ENCODE results near the gene COX19. TPM values are rescaled to one million over a fixed set of nuclear protein-coding genes. Genes with fewer than 3 reads are reported as not detected.

Gene COX19
- polyA plus RNA-seq, 3 donors, result 7.4 to 15.0 (median 7.6) TPM

DNA sequence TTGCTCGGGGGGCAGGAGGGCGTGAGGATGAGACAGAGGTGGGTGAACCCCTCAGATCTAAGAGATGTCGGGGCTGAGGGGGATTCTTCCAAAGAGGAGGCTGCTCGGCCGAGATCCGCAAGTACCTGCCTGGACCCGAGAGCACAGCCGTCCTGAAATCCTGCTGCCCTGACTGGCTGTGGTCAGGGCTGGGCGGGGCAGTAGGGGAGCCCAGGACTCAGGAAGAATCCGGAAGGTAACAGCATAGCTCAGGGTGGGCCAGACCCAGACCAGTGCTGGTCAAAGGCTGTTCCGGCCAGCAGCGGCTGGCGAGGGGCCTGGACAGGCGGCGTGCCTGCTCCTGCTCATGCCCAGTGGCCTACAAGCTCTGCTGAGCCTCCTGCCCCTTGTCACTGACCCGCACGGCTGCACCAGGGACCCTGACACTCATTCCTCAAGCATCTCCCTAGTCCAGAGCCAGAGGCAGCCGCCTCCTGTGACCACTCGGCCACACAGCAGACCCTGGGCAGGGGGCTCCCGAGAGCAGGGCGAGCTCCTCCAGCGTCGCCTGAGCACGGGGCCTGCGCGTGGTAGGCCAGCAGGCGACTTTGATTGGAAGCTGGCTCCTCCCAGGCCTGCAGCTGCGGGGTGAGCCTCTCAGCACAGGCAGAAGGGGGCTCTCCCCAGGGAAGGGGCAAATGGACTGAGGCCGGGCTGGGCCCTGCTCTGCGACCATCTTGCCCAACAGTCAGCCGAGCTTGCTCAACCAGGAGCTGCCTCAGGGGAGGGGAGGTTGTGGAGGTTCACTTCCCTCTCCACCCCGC is 17.7 kb downstream of the COX19 start:
- peaks cover 1 to 4% (median 2%) of the 10 kb centered on the region in 3 donors for H3K27me3 Mint-ChIP-seq (ENCODE audit: low read depth in 3 of 3)
- peaks cover 0 to under 1% of the 10 kb centered on the region in 2 donors for H3K36me3 ChIP-seq (replicated peaks in 1 of 2; ENCODE audit: control insufficient read depth in 1 of 2, insufficient read depth in 2 of 2, low read length in 2 of 2)
- peak overlapping the region; percentile 66 to 85 for H3K27ac ChIP-seq (ENCODE audit: low read depth in 1 of 2, low read length in 2 of 2)
- peak overlapping the region in 1 of 3 experiments; percentile 45 for H3K4me3 ChIP-seq (replicated peaks in 1 of 3; ENCODE audit: low read depth in 2 of 3, low read length in 3 of 3)
- H3K4me1 Mint-ChIP-seq, result peaks cover 62% of the 10 kb centered on the region
- peaks cover 20% of the 10 kb centered on the region for H3K79me2 ChIP-seq (ENCODE audit: insufficient read depth, low read length)
- peaks cover 84 to 90% of the 10 kb centered on the region in 2 donors for H3K4me1 ChIP-seq (ENCODE audit: control insufficient read depth in 1 of 2, insufficient read depth in 2 of 2, low read length in 2 of 2)
- peak overlapping the region; percentile 45 for H3K4me2 ChIP-seq (replicated peaks; ENCODE audit: extremely low read depth, low read length, poor library complexity, severe bottlenecking)
- peaks cover 16% of the 10 kb centered on the region for H4K20me1 ChIP-seq (ENCODE audit: insufficient read depth, low read length)
- peaks cover 0 to 3% of the 10 kb centered on the region in 2 donors for H3K36me3 Mint-ChIP-seq
- no peaks in the 10 kb centered on the region for H3K27me3 ChIP-seq (ENCODE audit: control insufficient read depth in 2 of 2, insufficient read depth in 2 of 2, low read length in 2 of 2)
- intact Hi-C loops (cut with micrococcal nuclease), result loop anchor here (5.0 kb wide), 2 partner anchors 35 to 355 kb away; no protein-coding TSS in a partner anchor
- WGBS (ENCODE audit: insufficient coverage), result 61% methylated on average over 26 of the region's 32 CpGs
- peak overlapping the region; percentile 66 for H2AFZ ChIP-seq (ENCODE audit: insufficient read depth, low read depth, low read length, poor library complexity, severe bottlenecking)
- H3K4me3 Mint-ChIP-seq, result no peak overlapping the region
- TF ChIP-seq, protein P1, sequence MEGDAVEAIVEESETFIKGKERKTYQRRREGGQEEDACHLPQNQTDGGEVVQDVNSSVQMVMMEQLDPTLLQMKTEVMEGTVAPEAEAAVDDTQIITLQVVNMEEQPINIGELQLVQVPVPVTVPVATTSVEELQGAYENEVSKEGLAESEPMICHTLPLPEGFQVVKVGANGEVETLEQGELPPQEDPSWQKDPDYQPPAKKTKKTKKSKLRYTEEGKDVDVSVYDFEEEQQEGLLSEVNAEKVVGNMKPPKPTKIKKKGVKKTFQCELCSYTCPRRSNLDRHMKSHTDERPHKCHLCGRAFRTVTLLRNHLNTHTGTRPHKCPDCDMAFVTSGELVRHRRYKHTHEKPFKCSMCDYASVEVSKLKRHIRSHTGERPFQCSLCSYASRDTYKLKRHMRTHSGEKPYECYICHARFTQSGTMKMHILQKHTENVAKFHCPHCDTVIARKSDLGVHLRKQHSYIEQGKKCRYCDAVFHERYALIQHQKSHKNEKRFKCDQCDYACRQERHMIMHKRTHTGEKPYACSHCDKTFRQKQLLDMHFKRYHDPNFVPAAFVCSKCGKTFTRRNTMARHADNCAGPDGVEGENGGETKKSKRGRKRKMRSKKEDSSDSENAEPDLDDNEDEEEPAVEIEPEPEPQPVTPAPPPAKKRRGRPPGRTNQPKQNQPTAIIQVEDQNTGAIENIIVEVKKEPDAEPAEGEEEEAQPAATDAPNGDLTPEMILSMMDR (IDR thresholded peaks at IDR 0.05), result no peak
- no peaks in the 10 kb centered on the region for H3K9me3 Mint-ChIP-seq
- H3K9ac ChIP-seq (ENCODE audit: insufficient read depth, low read length, poor library complexity, severe bottlenecking), result peak overlapping the region; percentile 62
- peak; percentile 89 to 93 (median 92) for DNase-seq
- H3K9me3 ChIP-seq (replicated peaks in 1 of 2; ENCODE audit: control insufficient read depth in 1 of 2, insufficient read depth in 1 of 2, low read length in 2 of 2), result no peaks in the 10 kb centered on the region
- H3K27ac Mint-ChIP-seq, result peak overlapping the region; percentile 53 to 90 (median 75)

DNA sequence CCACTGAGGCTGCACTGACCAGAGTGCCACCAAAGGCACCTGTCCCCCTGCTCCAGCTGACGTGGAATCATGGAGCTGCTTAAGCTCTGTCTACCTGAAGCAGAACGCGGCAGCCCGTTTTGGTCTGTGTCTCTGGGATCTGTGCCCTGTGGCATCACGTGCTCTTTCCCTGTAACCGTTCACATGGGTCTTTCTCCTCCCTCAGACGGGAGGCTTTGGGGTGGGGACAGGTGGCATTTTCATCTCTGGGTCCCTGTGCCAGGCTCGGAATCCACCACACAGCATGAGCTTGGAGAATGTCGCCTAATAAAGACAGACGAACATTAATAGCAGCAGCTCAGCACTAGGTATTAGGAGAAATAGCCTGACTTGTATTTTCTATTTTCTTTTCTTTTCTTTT is 19.3 kb downstream of the COX19 start:
- Histone ChIP-seq H4K20me1 (ENCODE audit: insufficient read depth, low read length) (peaks cover 26% of the 10 kb centered on the region), H3K27me3 (ENCODE audit: control insufficient read depth in 2 of 2, insufficient read depth in 2 of 2, low read length in 2 of 2) (no peaks in the 10 kb centered on the region), H3K4me3 (replicated peaks in 1 of 3; ENCODE audit: low read depth in 2 of 3, low read length in 3 of 3) (peak overlapping the region in 1 of 3 experiments; percentile 65), H3K4me2 (replicated peaks; ENCODE audit: extremely low read depth, low read length, poor library complexity, severe bottlenecking) (peak overlapping the region; percentile 46), H3K36me3 (replicated peaks in 1 of 2; ENCODE audit: control insufficient read depth in 1 of 2, insufficient read depth in 2 of 2, low read length in 2 of 2) (peaks cover 0 to 5% of the 10 kb centered on the region in 2 donors), H3K9me3 (replicated peaks in 1 of 2; ENCODE audit: control insufficient read depth in 1 of 2, insufficient read depth in 1 of 2, low read length in 2 of 2) (no peaks in the 10 kb centered on the region), H2AFZ (ENCODE audit: insufficient read depth, low read depth, low read length, poor library complexity, severe bottlenecking) (no peak overlapping the region), H3K27ac (ENCODE audit: low read depth in 1 of 2, low read length in 2 of 2) (no peak overlapping the region), H3K9ac (ENCODE audit: insufficient read depth, low read length, poor library complexity, severe bottlenecking) (no peak overlapping the region), H3K79me2 (ENCODE audit: insufficient read depth, low read length) (peaks cover 36% of the 10 kb centered on the region), H3K4me1 (ENCODE audit: control insufficient read depth in 1 of 2, insufficient read depth in 2 of 2, low read length in 2 of 2) (peaks cover 82 to 90% of the 10 kb centered on the region in 2 donors)
- peak overlapping the region in 1 of 7 donors; percentile 81 for H3K27ac Mint-ChIP-seq
- DNase-seq, result no peak
- no peaks in the 10 kb centered on the region for H3K9me3 Mint-ChIP-seq
- 79% methylated on average over 4 of the region's 10 CpGs for WGBS (ENCODE audit: insufficient coverage)
- intact Hi-C loops (cut with micrococcal nuclease), result loop anchor here (5.0 kb wide), 2 partner anchors 34 to 354 kb away; no protein-coding TSS in a partner anchor
- peaks cover 65% of the 10 kb centered on the region for H3K4me1 Mint-ChIP-seq
- TF ChIP-seq, protein P1 (IDR thresholded peaks at IDR 0.05), result no peak
- H3K4me3 Mint-ChIP-seq, result no peak overlapping the region
- peaks cover 0 to 4% (median 1%) of the 10 kb centered on the region in 3 donors for H3K27me3 Mint-ChIP-seq (ENCODE audit: low read depth in 3 of 3)
- H3K36me3 Mint-ChIP-seq, result peaks cover 2 to 15% of the 10 kb centered on the region in 2 donors

Measured in CD14-positive monocyte (primary cell).